WTC11 (cell line): ENCODE results near the gene DRC1. TPM values are rescaled to one million over a fixed set of nuclear protein-coding genes. Genes with fewer than 3 reads are reported as not detected.
"Not testable (repeated sequence)": the region's sequence is repeated elsewhere in the genome, so short reads cannot be mapped to it uniquely, and the experiment has no call there.

Source experiments
- ATAC-seq: fragments of 200-7000 bp; cut with Tn5 transposase; 2 replicates; pipeline ENCODE4 v1.10.0; 2021; ENCODE audit warnings: mild to moderate bottlenecking, moderate library complexity
- CTCF ChIA-PET: fragments of 300-600 bp; sonication (Branson Sonifier 250); formaldehyde crosslinking; loops from one replicate; lab custom pipeline; 2021; ENCODE audit warnings: antibody characterized with exemption; lab: Charles Lee
- POLR2A ChIA-PET: fragments of 350-600 bp; sonication (Branson Sonifier 250); formaldehyde crosslinking; loops from one replicate; lab custom pipeline; 2021; ENCODE audit warnings: antibody characterized with exemption; lab: Charles Lee
- DNase-seq: peaks from one replicate; pipeline ENCODE4 v3.0.0; 2021; ENCODE audit warnings: low spot score
- H3K27ac Mint-ChIP-seq: 2 replicates; pipeline ENCODE4 v1.8.0; 2021; ENCODE audit warnings: mixed read lengths
- H3K27me3 Mint-ChIP-seq: 2 replicates; pipeline ENCODE4 v1.8.0; 2021; ENCODE audit warnings: low read depth, mild to moderate bottlenecking, moderate library complexity, mixed read lengths
- H3K36me3 Mint-ChIP-seq: 2 replicates; pipeline ENCODE4 v1.8.0; 2021; ENCODE audit warnings: mixed read lengths
- H3K4me1 Mint-ChIP-seq: 2 replicates; pipeline ENCODE4 v1.8.0; 2022; ENCODE audit warnings: mixed read lengths
- H3K4me3 Mint-ChIP-seq: 2 replicates; pipeline ENCODE4 v1.8.0; 2021; ENCODE audit warnings: mild to moderate bottlenecking, moderate library complexity, mixed read lengths
- H3K9me3 Mint-ChIP-seq: 2 replicates; pipeline ENCODE4 v1.8.0; 2021; ENCODE audit warnings: mixed read lengths
- CREB1 ChIP-seq: sonication (generic); formaldehyde crosslinking; IDR thresholded peaks from 2 replicates; pipeline ENCODE4 v1.8.0; 2023; ENCODE audit warnings: mild to moderate bottlenecking, missing genetic modification reagents
- FOXP1 ChIP-seq: sonication (generic); formaldehyde crosslinking; IDR thresholded peaks from 2 replicates; pipeline ENCODE4 v1.8.0; 2022; ENCODE audit warnings: missing genetic modification reagents, mild to moderate bottlenecking, moderate library complexity, borderline replicate concordance
- NR1H2 ChIP-seq: sonication (generic); formaldehyde crosslinking; IDR thresholded peaks from 2 replicates; pipeline ENCODE4 v1.9.0; 2021; ENCODE audit warnings: mild to moderate bottlenecking, moderate library complexity, missing genetic modification reagents
- SOX15 ChIP-seq: fragments of 250-450 bp; sonication (Bioruptor Pico); IDR thresholded peaks from 2 replicates; pipeline ENCODE4 v1.9.0; 2021; ENCODE audit warnings: mild to moderate bottlenecking
- TP53 ChIP-seq: sonication (generic); formaldehyde crosslinking; IDR thresholded peaks from 2 replicates; pipeline ENCODE4 v1.8.1; 2023; ENCODE audit warnings: mild to moderate bottlenecking, missing genetic modification reagents
- ZNF317 ChIP-seq: sonication (generic); formaldehyde crosslinking; IDR thresholded peaks from 2 replicates; pipeline ENCODE4 v1.8.1; 2023; ENCODE audit warnings: low read depth, mild to moderate bottlenecking, moderate library complexity, missing genetic modification reagents, borderline replicate concordance
- ZNF396 ChIP-seq: fragments of 250-450 bp; sonication (Bioruptor Pico); IDR thresholded peaks from 2 replicates; pipeline ENCODE4 v1.8.0; 2021; ENCODE audit warnings: mild to moderate bottlenecking, moderate library complexity, borderline replicate concordance
- ZNF532 ChIP-seq: fragments of 250-450 bp; sonication (Bioruptor Pico); IDR thresholded peaks from 2 replicates; pipeline ENCODE4 v1.9.0; 2021; ENCODE audit warnings: mild to moderate bottlenecking, borderline replicate concordance
- ZSCAN18 ChIP-seq: fragments of 250-450 bp; sonication (Bioruptor Pico); IDR thresholded peaks from 2 replicates; pipeline ENCODE4 v2.1.2; 2022; ENCODE audit warnings: mild to moderate bottlenecking, moderate library complexity
- total RNA-seq: library from RNA; stranded (reverse); gene quantifications from 3 replicates; pipeline ENCODE4 v1.2.3, GENCODE V29; 2021
- TF ChIP-seq, protein P1 (sequence below): fragments of 250-450 bp; sonication (Bioruptor Pico); conservative IDR thresholded peaks from 2 replicates; pipeline ENCODE4 v1.9.0; 2021; ENCODE audit warnings: mild to moderate bottlenecking
- TF ChIP-seq, protein P2 (sequence below): sonication (generic); formaldehyde crosslinking; IDR thresholded peaks from 2 replicates; pipeline ENCODE4 v1.8.1; 2022; ENCODE audit warnings: mild to moderate bottlenecking, missing genetic modification reagents, moderate library complexity, borderline replicate concordance
- TF ChIP-seq, protein P3 (sequence below): sonication (generic); formaldehyde crosslinking; IDR thresholded peaks from 2 replicates; pipeline ENCODE4 v1.8.1; 2022; ENCODE audit warnings: low read depth, mild to moderate bottlenecking, moderate library complexity, missing genetic modification reagents, borderline replicate concordance
- TF ChIP-seq, protein P4 (sequence below): sonication (generic); formaldehyde crosslinking; IDR thresholded peaks from 2 replicates; pipeline ENCODE4 v1.8.1; 2023; ENCODE audit warnings: mild to moderate bottlenecking, moderate library complexity, missing genetic modification reagents

DRC1 gene
- total RNA-seq, 1 experiment from 2014 or later, result 0.55 TPM

DNA sequence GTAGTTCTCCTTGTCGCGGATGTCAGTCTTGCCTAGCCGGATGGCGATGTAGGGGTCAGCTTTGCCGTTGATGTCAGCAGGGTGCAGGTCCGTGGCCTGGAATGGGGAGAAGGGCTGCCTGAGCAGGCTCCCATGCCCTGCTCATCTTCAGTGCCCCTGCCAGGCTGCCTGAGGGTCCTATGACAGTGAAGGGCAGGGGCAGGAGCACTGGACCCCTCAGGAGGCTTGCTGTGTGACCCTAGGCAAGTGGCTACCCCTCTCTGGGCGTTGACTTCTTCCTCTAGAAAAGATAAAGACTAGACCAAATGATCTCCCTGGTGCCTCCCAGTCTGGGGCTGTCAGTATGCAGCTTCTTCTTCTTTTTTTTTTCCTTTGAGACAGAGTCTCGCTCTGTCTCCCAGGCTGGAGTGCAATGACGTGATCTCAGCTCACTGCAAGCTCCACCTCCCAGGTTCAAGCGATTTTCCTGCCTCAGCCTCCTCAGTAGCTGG, 64.3 kb downstream of the DRC1 start:
- CTCF ChIA-PET, result interaction anchor here (0.8 to 2.8 kb wide), 3 partner anchors 9 to 37 kb away, joined by 3 to 10 read pairs (median 4); no protein-coding TSS in a partner anchor
- Mint-ChIP-seq H3K9me3 (peaks cover 3% of the 10 kb centered on the region; the same call in 1 of the 2 replicates), H3K36me3 (no peaks in the 10 kb centered on the region), H3K27me3 (no peaks in the 10 kb centered on the region; the same call in 1 of the 2 replicates), H3K27ac (no peak overlapping the region), H3K4me3 (no peak overlapping the region)
- POLR2A ChIA-PET, result interaction anchor here (0.6 kb wide), 1 partner anchor 597 kb away, joined by 6 read pairs; no protein-coding TSS in a partner anchor
- no peak for ATAC-seq
- no peak for DNase-seq
- TF ChIP-seq, protein P1, sequence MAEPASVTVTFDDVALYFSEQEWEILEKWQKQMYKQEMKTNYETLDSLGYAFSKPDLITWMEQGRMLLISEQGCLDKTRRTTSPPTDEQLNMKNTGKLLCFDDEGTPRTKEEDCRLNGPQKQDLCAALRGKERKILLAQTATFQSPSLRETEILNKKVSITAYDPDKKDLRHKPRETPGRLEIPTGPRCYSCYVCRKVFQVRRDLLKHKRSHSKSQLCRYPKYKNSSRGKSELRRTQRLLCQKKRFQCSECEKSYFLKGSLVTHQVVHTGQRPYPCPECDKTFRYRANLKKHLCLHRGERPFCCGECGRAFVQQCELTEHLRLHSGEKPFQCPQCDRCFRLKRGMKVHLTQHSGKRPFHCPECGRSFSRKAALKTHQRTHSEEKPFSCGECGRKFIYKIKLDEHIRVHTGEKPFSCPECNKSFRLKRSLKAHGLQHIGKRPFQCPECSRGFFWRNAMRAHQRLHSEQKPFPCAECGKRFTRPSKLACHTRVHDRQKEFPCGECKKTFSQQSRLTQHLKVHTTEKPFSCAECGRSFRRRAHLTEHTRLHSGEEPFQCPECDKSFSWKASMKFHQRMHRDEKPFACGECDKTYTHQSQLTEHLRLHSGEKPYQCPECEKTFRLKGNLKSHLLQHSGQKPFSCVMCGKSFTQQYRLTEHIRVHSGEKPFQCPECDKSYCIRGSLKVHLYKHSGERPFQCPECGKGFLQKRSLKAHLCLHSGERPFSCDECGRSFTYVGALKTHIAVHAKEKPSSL, result no peak
- TF ChIP-seq ZSCAN18 (CRISPR knock-in tag) (no peak), NR1H2 (CRISPR knock-in tag) (no peak)
- TF ChIP-seq, all 79 proteins: peak for 0
- peaks cover 12% of the 10 kb centered on the region for H3K4me1 Mint-ChIP-seq

DNA sequence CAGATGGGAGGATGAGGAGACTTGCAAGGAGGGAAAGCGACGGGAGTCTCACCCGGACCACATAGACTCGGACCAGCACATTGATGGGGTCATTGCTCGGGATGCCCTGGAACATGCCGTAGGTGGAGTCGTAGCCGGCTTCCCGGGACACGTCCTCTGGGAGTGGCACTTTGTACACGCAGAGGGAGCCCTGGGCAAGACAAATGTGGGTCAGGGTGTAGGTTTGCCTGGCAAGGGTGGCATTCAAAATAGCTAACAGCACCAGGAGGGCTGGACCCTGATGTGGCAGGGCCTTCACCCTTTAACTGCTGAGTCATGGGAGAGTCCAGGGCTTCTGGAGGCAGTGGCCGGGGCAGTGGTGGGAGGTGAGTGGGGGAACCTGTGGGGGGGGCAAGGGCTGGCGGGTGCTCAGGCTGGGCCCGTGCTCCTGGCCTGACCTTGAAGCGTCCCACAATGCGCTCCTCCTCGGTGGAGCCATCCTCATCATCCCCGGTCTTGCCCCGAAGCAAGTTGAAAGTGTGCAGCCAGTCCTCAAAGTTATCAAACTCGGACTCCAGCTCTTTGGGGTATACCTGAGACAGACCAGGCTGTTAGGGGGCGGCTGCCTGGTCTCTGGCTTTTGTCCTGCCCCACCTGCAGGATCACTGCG, 65.1 kb downstream of the DRC1 start:
- Mint-ChIP-seq H3K27me3 (no peaks in the 10 kb centered on the region; the same call in 1 of the 2 replicates), H3K9me3 (peaks cover 6% of the 10 kb centered on the region; the same call in 1 of the 2 replicates), H3K4me3 (no peak overlapping the region), H3K36me3 (no peaks in the 10 kb centered on the region), H3K4me1 (peaks cover 12% of the 10 kb centered on the region), H3K27ac (no peak overlapping the region)
- TF ChIP-seq TP53 (CRISPR knock-in tag) (no peak), SOX15 (CRISPR knock-in tag) (no peak), CREB1 (CRISPR knock-in tag) (no peak), FOXP1 (CRISPR knock-in tag) (no peak), ZNF317 (CRISPR knock-in tag) (no peak), ZNF532 (no peak), ZNF396 (no peak)
- TF ChIP-seq, protein P2, sequence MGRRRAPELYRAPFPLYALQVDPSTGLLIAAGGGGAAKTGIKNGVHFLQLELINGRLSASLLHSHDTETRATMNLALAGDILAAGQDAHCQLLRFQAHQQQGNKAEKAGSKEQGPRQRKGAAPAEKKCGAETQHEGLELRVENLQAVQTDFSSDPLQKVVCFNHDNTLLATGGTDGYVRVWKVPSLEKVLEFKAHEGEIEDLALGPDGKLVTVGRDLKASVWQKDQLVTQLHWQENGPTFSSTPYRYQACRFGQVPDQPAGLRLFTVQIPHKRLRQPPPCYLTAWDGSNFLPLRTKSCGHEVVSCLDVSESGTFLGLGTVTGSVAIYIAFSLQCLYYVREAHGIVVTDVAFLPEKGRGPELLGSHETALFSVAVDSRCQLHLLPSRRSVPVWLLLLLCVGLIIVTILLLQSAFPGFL (CRISPR knock-in tag), result no peak
- TF ChIP-seq, protein P3, sequence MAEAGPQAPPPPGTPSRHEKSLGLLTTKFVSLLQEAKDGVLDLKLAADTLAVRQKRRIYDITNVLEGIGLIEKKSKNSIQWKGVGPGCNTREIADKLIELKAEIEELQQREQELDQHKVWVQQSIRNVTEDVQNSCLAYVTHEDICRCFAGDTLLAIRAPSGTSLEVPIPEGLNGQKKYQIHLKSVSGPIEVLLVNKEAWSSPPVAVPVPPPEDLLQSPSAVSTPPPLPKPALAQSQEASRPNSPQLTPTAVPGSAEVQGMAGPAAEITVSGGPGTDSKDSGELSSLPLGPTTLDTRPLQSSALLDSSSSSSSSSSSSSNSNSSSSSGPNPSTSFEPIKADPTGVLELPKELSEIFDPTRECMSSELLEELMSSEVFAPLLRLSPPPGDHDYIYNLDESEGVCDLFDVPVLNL (CRISPR knock-in tag), result no peak
- TF ChIP-seq, protein P4, sequence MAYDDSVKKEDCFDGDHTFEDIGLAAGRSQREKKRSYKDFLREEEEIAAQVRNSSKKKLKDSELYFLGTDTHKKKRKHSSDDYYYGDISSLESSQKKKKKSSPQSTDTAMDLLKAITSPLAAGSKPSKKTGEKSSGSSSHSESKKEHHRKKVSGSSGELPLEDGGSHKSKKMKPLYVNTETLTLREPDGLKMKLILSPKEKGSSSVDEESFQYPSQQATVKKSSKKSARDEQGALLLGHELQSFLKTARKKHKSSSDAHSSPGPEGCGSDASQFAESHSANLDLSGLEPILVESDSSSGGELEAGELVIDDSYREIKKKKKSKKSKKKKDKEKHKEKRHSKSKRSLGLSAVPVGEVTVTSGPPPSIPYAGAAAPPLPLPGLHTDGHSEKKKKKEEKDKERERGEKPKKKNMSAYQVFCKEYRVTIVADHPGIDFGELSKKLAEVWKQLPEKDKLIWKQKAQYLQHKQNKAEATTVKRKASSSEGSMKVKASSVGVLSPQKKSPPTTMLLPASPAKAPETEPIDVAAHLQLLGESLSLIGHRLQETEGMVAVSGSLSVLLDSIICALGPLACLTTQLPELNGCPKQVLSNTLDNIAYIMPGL, result no peak
- no peak for ATAC-seq
- POLR2A ChIA-PET, result interaction anchor here (0.6 kb wide), 1 partner anchor 597 kb away, joined by 6 read pairs; no protein-coding TSS in a partner anchor
- CTCF ChIA-PET, result interaction anchor here (0.8 to 2.8 kb wide), 5 partner anchors 8 to 36 kb away, joined by 3 to 10 read pairs (median 4); partner anchors contain the start of gene OTOF
- DNase-seq, result no peak

DNA sequence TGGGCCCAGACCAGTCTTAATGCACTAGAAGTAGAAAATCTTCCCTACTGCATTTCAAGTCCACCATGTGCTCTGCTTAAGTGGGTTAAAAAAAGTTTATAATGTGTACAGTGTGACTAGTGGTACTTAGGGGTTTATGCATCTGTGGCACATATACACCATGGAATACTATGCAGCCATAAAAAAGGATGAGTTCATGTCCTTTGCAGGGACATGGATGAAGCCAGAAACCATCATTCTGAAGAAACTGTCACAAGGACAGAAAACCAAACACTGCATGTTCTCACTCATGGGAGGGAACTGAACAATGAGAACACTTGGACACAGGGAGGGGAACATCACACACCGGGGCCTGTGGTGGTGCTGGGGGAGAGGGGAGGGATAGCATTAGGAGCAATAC, 66.8 kb downstream of the DRC1 start:
- POLR2A ChIA-PET, ATAC-seq, H3K4me3 Mint-ChIP-seq, H3K36me3 Mint-ChIP-seq, H3K27ac Mint-ChIP-seq, H3K4me1 Mint-ChIP-seq, DNase-seq, H3K27me3 Mint-ChIP-seq, H3K9me3 Mint-ChIP-seq: not testable (repeated sequence)
- CTCF ChIA-PET, result interaction anchor here (0.8 to 4.9 kb wide), 16 partner anchors 8 to 155 kb away, joined by 3 to 43 read pairs (median 6); partner anchors contain the start of genes ADGRF3, DRC1 and OTOF
